ENCODE data around the gene ANXA8. TPM values are rescaled to one million over a fixed set of nuclear protein-coding genes. Genes with fewer than 3 reads are reported as not detected.

The ANXA8 gene
- total RNA-seq, 1 experiment from 2014 or later, result not detected

DNA sequence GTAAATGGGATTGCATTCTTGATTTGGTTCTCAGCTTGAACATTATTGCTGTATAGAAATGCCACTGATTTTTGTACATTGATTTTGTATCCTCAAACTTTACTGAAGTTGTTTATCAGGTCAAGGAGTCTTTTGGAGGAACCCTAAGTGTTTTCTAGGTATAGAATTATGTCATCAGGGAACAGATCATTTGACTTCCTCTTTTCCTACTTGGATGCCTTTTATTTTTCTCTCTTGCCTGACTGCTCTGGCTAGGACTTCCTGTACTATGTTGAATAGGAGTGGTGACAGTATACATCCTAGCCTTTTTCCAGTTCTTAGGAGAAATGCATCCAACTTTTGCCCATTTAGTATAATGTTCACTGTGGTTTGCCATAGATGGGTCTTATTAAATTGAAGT is 48.8 kb downstream of the ANXA8 start:
- peaks cover under 1% of the 10 kb centered on the region for H3K27me3 ChIP-seq (replicated peaks; ENCODE audit: insufficient read depth, low read depth, low read length, poor library complexity)
- no TSS peak for BruUV-seq (replicated peaks)
- no peak overlapping the region for H3K4me3 ChIP-seq (ENCODE audit: low read depth, low read length, poor library complexity, severe bottlenecking)
- TF ChIP-seq EZH2 (IDR thresholded peaks at IDR 0.05; ENCODE audit: borderline replicate concordance, low read depth, low read length, poor library complexity, severe bottlenecking), result no peak
- TF ChIP-seq, protein P1, sequence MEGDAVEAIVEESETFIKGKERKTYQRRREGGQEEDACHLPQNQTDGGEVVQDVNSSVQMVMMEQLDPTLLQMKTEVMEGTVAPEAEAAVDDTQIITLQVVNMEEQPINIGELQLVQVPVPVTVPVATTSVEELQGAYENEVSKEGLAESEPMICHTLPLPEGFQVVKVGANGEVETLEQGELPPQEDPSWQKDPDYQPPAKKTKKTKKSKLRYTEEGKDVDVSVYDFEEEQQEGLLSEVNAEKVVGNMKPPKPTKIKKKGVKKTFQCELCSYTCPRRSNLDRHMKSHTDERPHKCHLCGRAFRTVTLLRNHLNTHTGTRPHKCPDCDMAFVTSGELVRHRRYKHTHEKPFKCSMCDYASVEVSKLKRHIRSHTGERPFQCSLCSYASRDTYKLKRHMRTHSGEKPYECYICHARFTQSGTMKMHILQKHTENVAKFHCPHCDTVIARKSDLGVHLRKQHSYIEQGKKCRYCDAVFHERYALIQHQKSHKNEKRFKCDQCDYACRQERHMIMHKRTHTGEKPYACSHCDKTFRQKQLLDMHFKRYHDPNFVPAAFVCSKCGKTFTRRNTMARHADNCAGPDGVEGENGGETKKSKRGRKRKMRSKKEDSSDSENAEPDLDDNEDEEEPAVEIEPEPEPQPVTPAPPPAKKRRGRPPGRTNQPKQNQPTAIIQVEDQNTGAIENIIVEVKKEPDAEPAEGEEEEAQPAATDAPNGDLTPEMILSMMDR (conservative IDR thresholded peaks at IDR 0.05; ENCODE audit: low read depth, low read length), result no peak
- H3K4me1 ChIP-seq (ENCODE audit: insufficient read depth, low read length, poor library complexity, severe bottlenecking), result no peaks in the 10 kb centered on the region
- no peak overlapping the region for H3K27ac ChIP-seq (ENCODE audit: low read depth, low read length, poor library complexity, severe bottlenecking)
- no peak for DNase-seq (ENCODE audit: low spot score)
- ChIA-PET CTCF (no interaction called here), POLR2A (ENCODE audit: low non-redundant PET) (no interaction called here)
- intact Hi-C loops (cut with micrococcal nuclease; ENCODE audit: unreplicated experiment), result no loop called here
- H3K36me3 ChIP-seq (ENCODE audit: insufficient read depth, low read length, poor library complexity, severe bottlenecking), result no peaks in the 10 kb centered on the region
- no peaks in the 10 kb centered on the region for H3K9me3 ChIP-seq (ENCODE audit: low read depth, low read length, poor library complexity, severe bottlenecking)

GRCh38 chr10:47425813-47426419 is 58.0 kb downstream of the ANXA8 start:
- intact Hi-C loops (cut with micrococcal nuclease; ENCODE audit: unreplicated experiment), result no loop called here
- H3K4me1 ChIP-seq (ENCODE audit: insufficient read depth, low read length, poor library complexity, severe bottlenecking), result no peaks in the 10 kb centered on the region
- no peak overlapping the region for H3K4me3 ChIP-seq (ENCODE audit: low read depth, low read length, poor library complexity, severe bottlenecking)
- H3K27me3 ChIP-seq (replicated peaks; ENCODE audit: insufficient read depth, low read depth, low read length, poor library complexity), result no peaks in the 10 kb centered on the region
- BruUV-seq (replicated peaks), result no TSS peak
- ChIA-PET POLR2A (ENCODE audit: low non-redundant PET) (no interaction called here), CTCF (no interaction called here)
- no peak for DNase-seq (ENCODE audit: low spot score)
- H3K36me3 ChIP-seq (ENCODE audit: insufficient read depth, low read length, poor library complexity, severe bottlenecking), result no peaks in the 10 kb centered on the region
- H3K27ac ChIP-seq (ENCODE audit: low read depth, low read length, poor library complexity, severe bottlenecking), result no peak overlapping the region
- TF ChIP-seq EZH2 (IDR thresholded peaks at IDR 0.05; ENCODE audit: borderline replicate concordance, low read depth, low read length, poor library complexity, severe bottlenecking), result no peak
- TF ChIP-seq, protein P1 (conservative IDR thresholded peaks at IDR 0.05; ENCODE audit: low read depth, low read length), result no peak
- no peaks in the 10 kb centered on the region for H3K9me3 ChIP-seq (ENCODE audit: low read depth, low read length, poor library complexity, severe bottlenecking)

GRCh38 chr10:47424231-47424630 is 59.7 kb downstream of the ANXA8 start:
- H3K36me3 ChIP-seq (ENCODE audit: insufficient read depth, low read length, poor library complexity, severe bottlenecking), result no peaks in the 10 kb centered on the region
- TF ChIP-seq, protein P1 (conservative IDR thresholded peaks at IDR 0.05; ENCODE audit: low read depth, low read length), result no peak
- no peak for TF ChIP-seq EZH2 (IDR thresholded peaks at IDR 0.05; ENCODE audit: borderline replicate concordance, low read depth, low read length, poor library complexity, severe bottlenecking)
- no peak overlapping the region for H3K27ac ChIP-seq (ENCODE audit: low read depth, low read length, poor library complexity, severe bottlenecking)
- no peaks in the 10 kb centered on the region for H3K9me3 ChIP-seq (ENCODE audit: low read depth, low read length, poor library complexity, severe bottlenecking)
- intact Hi-C loops (cut with micrococcal nuclease; ENCODE audit: unreplicated experiment), result no loop called here
- no peak for DNase-seq (ENCODE audit: low spot score)
- H3K4me3 ChIP-seq (ENCODE audit: low read depth, low read length, poor library complexity, severe bottlenecking), result no peak overlapping the region
- H3K4me1 ChIP-seq (ENCODE audit: insufficient read depth, low read length, poor library complexity, severe bottlenecking), result no peaks in the 10 kb centered on the region
- CTCF ChIA-PET, result no interaction called here
- no TSS peak for BruUV-seq (replicated peaks)
- no peaks in the 10 kb centered on the region for H3K27me3 ChIP-seq (replicated peaks; ENCODE audit: insufficient read depth, low read depth, low read length, poor library complexity)
- POLR2A ChIA-PET (ENCODE audit: low non-redundant PET), result no interaction called here
